C4-2B (cell line): Measurements from ENCODE around the gene TRAF3.

ENCODE experiments used
- CTCF ChIP-seq: fragments of 450-650 bp; conservative IDR thresholded peaks from 2 replicates; pipeline ENCODE4 v1.5.1; 2017; ENCODE audit warnings: mild to moderate bottlenecking
- ZFX ChIP-seq: fragments of 450-650 bp; IDR thresholded peaks from 2 replicates; pipeline ENCODE4 v1.6.1; 2017

- TF ChIP-seq CTCF: no peak
- TF ChIP-seq ZFX: no peak
These were observed 16.6 kb upstream of the TRAF3 start for GRCh38 chr14:102760496-102761193.
